ENCODE data around the gene MACROD2. TPM values are rescaled to one million over a fixed set of nuclear protein-coding genes. Genes with fewer than 3 reads are reported as not detected.

The MACROD2 gene
- total RNA-seq, 1 donor from 2014 or later = 3.5 TPM

GRCh38 chr20:14361509-14362345, 366.4 kb downstream of the MACROD2 start:
- no peaks in the 10 kb centered on the region for H3K4me1 ChIP-seq
- no peak for TF ChIP-seq CTCF (IDR thresholded peaks at IDR 0.05)
- H3K36me3 ChIP-seq = no peaks in the 10 kb centered on the region
- intact Hi-C loops (cut with DNase I) = no loop called here
- H3K4me3 ChIP-seq = no peak overlapping the region
- peaks cover 0 to 5% of the 10 kb centered on the region in 2 donors for H3K9me3 ChIP-seq
- no peak overlapping the region for H3K27ac ChIP-seq
- no peak for DNase-seq (ENCODE audit: low spot score in 2 of 2)
- H3K27me3 ChIP-seq = no peaks in the 10 kb centered on the region

- Histone ChIP-seq H3K4me1 (no peaks in the 10 kb centered on the region), H3K9me3 (no peaks in the 10 kb centered on the region), H3K27ac (no peak overlapping the region), H3K36me3 (no peaks in the 10 kb centered on the region), H3K4me3 (no peak overlapping the region), H3K27me3 (no peaks in the 10 kb centered on the region)
- no peak for TF ChIP-seq CTCF (IDR thresholded peaks at IDR 0.05)
- no peak for DNase-seq (ENCODE audit: low spot score in 2 of 2)
- intact Hi-C loops (cut with DNase I) = no loop called here
Measured at GRCh38 chr20:14374196-14374595, 378.9 kb downstream of the MACROD2 start.

- intact Hi-C loops (cut with DNase I) = no loop called here
- no peak overlapping the region for H3K27ac ChIP-seq
Measured at GRCh38 chr20:14375416-14375985, 380.2 kb downstream of the MACROD2 start.

GRCh38 chr20:14378326-14378725, 383.0 kb downstream of the MACROD2 start:
- intact Hi-C loops (cut with DNase I) = no loop called here
- no peaks in the 10 kb centered on the region for H3K9me3 ChIP-seq
- no peaks in the 10 kb centered on the region for H3K27me3 ChIP-seq
- no peak for TF ChIP-seq CTCF (IDR thresholded peaks at IDR 0.05)
- DNase-seq (ENCODE audit: low spot score in 2 of 2) = no peak
- H3K4me1 ChIP-seq = no peaks in the 10 kb centered on the region
- H3K27ac ChIP-seq = no peak overlapping the region
- no peak overlapping the region for H3K4me3 ChIP-seq
- no peaks in the 10 kb centered on the region for H3K36me3 ChIP-seq

More at GRCh38 chr20:14375416-14375985, 380.2 kb downstream of the MACROD2 start:
- Histone ChIP-seq H3K27me3 (no peaks in the 10 kb centered on the region), H3K4me3 (no peak overlapping the region), H3K36me3 (no peaks in the 10 kb centered on the region), H3K9me3 (no peaks in the 10 kb centered on the region), H3K4me1 (no peaks in the 10 kb centered on the region)
- no peak for TF ChIP-seq CTCF (IDR thresholded peaks at IDR 0.05)
- DNase-seq (ENCODE audit: low spot score in 2 of 2) = no peak

GRCh38 chr20:14383335-14383734, 388.0 kb downstream of the MACROD2 start:
- H3K27me3 ChIP-seq = no peaks in the 10 kb centered on the region
- H3K9me3 ChIP-seq = peaks cover 0 to 6% of the 10 kb centered on the region in 2 donors
- no peak overlapping the region for H3K27ac ChIP-seq
- TF ChIP-seq CTCF (IDR thresholded peaks at IDR 0.05) = no peak
- H3K36me3 ChIP-seq = no peaks in the 10 kb centered on the region
- intact Hi-C loops (cut with DNase I) = no loop called here
- H3K4me3 ChIP-seq = no peak overlapping the region
- DNase-seq (ENCODE audit: low spot score in 2 of 2) = no peak
- H3K4me1 ChIP-seq = no peaks in the 10 kb centered on the region
